CD14-positive monocyte (primary cell): Measurements from ENCODE around the gene ZDHHC11. TPM values are rescaled to one million over a fixed set of nuclear protein-coding genes. Genes with fewer than 3 reads are reported as not detected.

Experiments used
- DNase-seq, 3 donors: peaks; one replicate each; pipeline ENCODE4 v3.0.0-alpha.2; 2011 to 2022
- H2AFZ ChIP-seq: 2 replicates; pipeline ENCODE4 v1.6.0; 2012; ENCODE audit warnings: mild to moderate bottlenecking, low read depth, low read length, inconsistent platforms; ENCODE audit not compliant: insufficient read depth, poor library complexity, severe bottlenecking
- H3K27ac ChIP-seq, 2 donors: 1 replicate in 1 of 2; 2 replicates in 1 of 2; pipeline ENCODE4 v1.5.1; 2012 to 2013; ENCODE audit warnings: low read length in 2 of 2, control low read depth in 1 of 2, inconsistent platforms in 1 of 2, low read depth in 1 of 2, mild to moderate bottlenecking in 1 of 2
- H3K27me3 ChIP-seq, 2 donors: one replicate each; pipeline versions ENCODE4 v1.6.0 to v1.6.1; 2011 to 2013; ENCODE audit warnings: low read length in 2 of 2; ENCODE audit not compliant: control insufficient read depth in 2 of 2, insufficient read depth in 2 of 2
- H3K36me3 ChIP-seq, 2 donors: replicated peaks in 1 of 2; 1 replicate in 1 of 2; 2 replicates in 1 of 2; pipeline versions ENCODE4 v1.5.1 to v1.6.1; 2012 to 2013; ENCODE audit warnings: low read length in 2 of 2, control low read depth in 1 of 2, inconsistent platforms in 1 of 2, mild to moderate bottlenecking in 1 of 2; ENCODE audit not compliant: insufficient read depth in 2 of 2, control insufficient read depth in 1 of 2
- H3K4me1 ChIP-seq, 2 donors: 1 replicate in 1 of 2; 2 replicates in 1 of 2; pipeline versions ENCODE4 v1.5.1 to v1.6.1; 2012 to 2013; ENCODE audit warnings: low read length in 2 of 2, control low read depth in 1 of 2, inconsistent platforms in 1 of 2, mild to moderate bottlenecking in 1 of 2, moderate library complexity in 1 of 2; ENCODE audit not compliant: insufficient read depth in 2 of 2, control insufficient read depth in 1 of 2
- H3K4me2 ChIP-seq: replicated peaks from 2 replicates; pipeline ENCODE3; 2012; ENCODE audit warnings: low read length, moderate library complexity, mild to moderate bottlenecking; ENCODE audit not compliant: poor library complexity, severe bottlenecking; ENCODE audit errors: extremely low read depth
- H3K4me3 ChIP-seq, 3 experiments: fragments of 200-600 bp in 1 of 3; sonication (generic) in 1 of 3; replicated peaks in 1 of 3; 1 replicate in 2 of 3; 2 replicates in 1 of 3; pipeline ENCODE4 v1.5.1; 2011 to 2013; ENCODE audit warnings: low read length in 3 of 3, mild to moderate bottlenecking in 3 of 3, control low read depth in 2 of 3, low read depth in 2 of 3, inconsistent platforms in 1 of 3, moderate library complexity in 1 of 3
- H3K79me2 ChIP-seq: 2 replicates; pipeline ENCODE4 v1.6.0; 2012; ENCODE audit warnings: mild to moderate bottlenecking, control low read depth, inconsistent platforms, low read length, moderate library complexity; ENCODE audit not compliant: insufficient read depth
- H3K9ac ChIP-seq: 2 replicates; pipeline ENCODE4 v1.6.0; 2017; ENCODE audit warnings: low read length, mild to moderate bottlenecking; ENCODE audit not compliant: insufficient read depth, poor library complexity, severe bottlenecking
- H3K9me3 ChIP-seq, 2 donors: replicated peaks in 1 of 2; 1 replicate in 1 of 2; 2 replicates in 1 of 2; pipeline versions ENCODE4 v1.5.1 to v1.6.1; 2012 to 2013; ENCODE audit warnings: low read length in 2 of 2, control low read depth in 1 of 2; ENCODE audit not compliant: control insufficient read depth in 1 of 2, insufficient read depth in 1 of 2
- H4K20me1 ChIP-seq: 2 replicates; pipeline ENCODE4 v1.6.0; 2012; ENCODE audit warnings: mild to moderate bottlenecking, low read length, control low read depth, moderate library complexity; ENCODE audit not compliant: insufficient read depth
- H3K27ac Mint-ChIP-seq, 7 donors: one replicate each; pipeline ENCODE4 v1.8.0; 2020; ENCODE audit warnings: mild to moderate bottlenecking in 7 of 7, mixed read lengths in 7 of 7, moderate library complexity in 6 of 7, inconsistent platforms in 2 of 7
- H3K27me3 Mint-ChIP-seq, 3 donors: one replicate each; pipeline ENCODE4 v1.8.0; 2021 to 2022; ENCODE audit warnings: low read depth in 3 of 3, mild to moderate bottlenecking in 3 of 3, mixed read lengths in 3 of 3, moderate library complexity in 3 of 3, inconsistent platforms in 1 of 3
- H3K36me3 Mint-ChIP-seq, 2 donors: one replicate each; pipeline ENCODE4 v1.8.0; 2020; ENCODE audit warnings: mixed read lengths in 2 of 2, inconsistent platforms in 1 of 2, mild to moderate bottlenecking in 1 of 2
- H3K4me1 Mint-ChIP-seq: one replicate; pipeline ENCODE4 v1.8.0; 2020; ENCODE audit warnings: mild to moderate bottlenecking, mixed read lengths
- H3K4me3 Mint-ChIP-seq, 2 donors: one replicate each; pipeline ENCODE4 v1.8.0; 2020; ENCODE audit warnings: mild to moderate bottlenecking in 2 of 2, mixed read lengths in 2 of 2, moderate library complexity in 1 of 2
- H3K9me3 Mint-ChIP-seq, 7 donors: one replicate each; pipeline ENCODE4 v1.8.0; 2020 to 2022; ENCODE audit warnings: mixed read lengths in 7 of 7, mild to moderate bottlenecking in 6 of 7, moderate library complexity in 6 of 7, inconsistent platforms in 2 of 7
- CTCF ChIP-seq: fragments of 200-600 bp; IDR thresholded peaks from one replicate; pipeline ENCODE4 v1.8.0; 2022; ENCODE audit warnings: antibody characterized with exemption, mild to moderate bottlenecking
- WGBS: methylation state at CpG from one replicate; pipeline ENCODE4 v1.1.5; 2013; ENCODE audit warnings: missing lambda C conversion rate; ENCODE audit not compliant: insufficient coverage; 5-methylcytosine and 5-hydroxymethylcytosine counted together
- intact Hi-C, 2 donors: fragments of 100-400 bp; cut with micrococcal nuclease; formaldehyde crosslinking; loops; one replicate each; pipeline versions ENCODE4 v1.15.0 to v1.15.1; 2023
- polyA plus RNA-seq, 3 donors: library from polyadenylated mRNA; depleted of rRNA in 1 of 3; unstranded in 2 of 3; stranded (reverse) in 1 of 3; fragments of 300-500 nt in 2 of 3; fragments of >200 nt in 1 of 3; fragmentation: Illumina TruSeq in 2 of 3; gene quantifications; 1 replicate in 2 of 3; 2 replicates in 1 of 3; pipeline ENCODE4 v1.2.3, GENCODE V29; 2012 to 2021

The ZDHHC11 gene
- polyA plus RNA-seq, 3 donors, result 1.8 TPM; not detected in 2

GRCh38 chr5:891117-891836 is 40.5 kb upstream of the ZDHHC11 start:
- peak overlapping the region; percentile 87 to 96 (median 90) for H3K27ac Mint-ChIP-seq
- intact Hi-C loops, result loop anchor here (5.0 to 10.0 kb wide), 5 partner anchors 279 to 914 kb away; partner anchors contain the start of genes CEP72 (in 1 of the 2), CLPTM1L (in 1 of the 2), NDUFS6 (in 1 of the 2) and PDCD6 (in 1 of the 2)
- H3K9ac ChIP-seq, result peak overlapping the region; percentile 86
- H3K27ac ChIP-seq, result peak overlapping the region; percentile 10 to 90
- H3K4me3 Mint-ChIP-seq, result peak overlapping the region; percentile 89 to 93
- peaks cover 19% of the 10 kb centered on the region for H3K4me1 Mint-ChIP-seq
- H2AFZ ChIP-seq, result peak overlapping the region; percentile 83
- peaks cover 54 to 66% of the 10 kb centered on the region in 2 donors for H3K36me3 Mint-ChIP-seq
- peaks cover 28% of the 10 kb centered on the region for H4K20me1 ChIP-seq
- no peaks in the 10 kb centered on the region for H3K9me3 Mint-ChIP-seq
- TF ChIP-seq CTCF, result no peak
- peak overlapping the region; percentile 90 for H3K4me2 ChIP-seq
- H3K9me3 ChIP-seq, result no peaks in the 10 kb centered on the region
- H3K27me3 ChIP-seq, result no peaks in the 10 kb centered on the region
- H3K79me2 ChIP-seq, result peaks cover 41% of the 10 kb centered on the region
- peak overlapping the region; percentile 73 to 88 (median 76) for H3K4me3 ChIP-seq
- peaks cover 22 to 28% of the 10 kb centered on the region in 2 donors for H3K4me1 ChIP-seq
- peak in 1 of 3 donors; percentile 8 for DNase-seq
- peaks cover 0 to 2% (median 0%) of the 10 kb centered on the region in 3 donors for H3K27me3 Mint-ChIP-seq
- H3K36me3 ChIP-seq, result peaks cover 46 to 65% of the 10 kb centered on the region in 2 donors
- 55% methylated on average over 27 of the region's 34 CpGs for WGBS

- peaks cover 0 to 2% (median 0%) of the 10 kb centered on the region in 3 donors for H3K27me3 Mint-ChIP-seq
- H3K9me3 ChIP-seq, result no peaks in the 10 kb centered on the region
- no peaks in the 10 kb centered on the region for H3K9me3 Mint-ChIP-seq
- peaks cover 46% of the 10 kb centered on the region for H4K20me1 ChIP-seq
- no peak overlapping the region for H3K9ac ChIP-seq
- H3K4me1 ChIP-seq, result peaks cover 22 to 28% of the 10 kb centered on the region in 2 donors
- no peak overlapping the region for H3K4me2 ChIP-seq
- peaks cover 41% of the 10 kb centered on the region for H3K79me2 ChIP-seq
- H3K27ac Mint-ChIP-seq, result no peak overlapping the region
- H2AFZ ChIP-seq, result no peak overlapping the region
- no peak for DNase-seq
- H3K4me1 Mint-ChIP-seq, result peaks cover 19% of the 10 kb centered on the region
- TF ChIP-seq CTCF, result no peak
- WGBS, result 98% methylated on average over 6 of the region's 15 CpGs
- peaks cover 68 to 74% of the 10 kb centered on the region in 2 donors for H3K36me3 Mint-ChIP-seq
- no peak overlapping the region for H3K4me3 Mint-ChIP-seq
- H3K36me3 ChIP-seq, result peaks cover 67 to 71% of the 10 kb centered on the region in 2 donors
- H3K27me3 ChIP-seq, result no peaks in the 10 kb centered on the region
- no peak overlapping the region for H3K4me3 ChIP-seq
- intact Hi-C loops, result loop anchor here in 1 of 2 donors (10.0 kb wide), 1 partner anchor 916 kb away; the partner anchor contains the start of gene NDUFS6
- no peak overlapping the region for H3K27ac ChIP-seq
Observed at GRCh38 chr5:889075-889710, 38.4 kb upstream of the ZDHHC11 start.
